MCF 10A (cell line): ENCODE results near the gene SLC11A2. TPM values are rescaled to one million over a fixed set of nuclear protein-coding genes. Genes with fewer than 3 reads are reported as not detected.
"Not testable (repeated sequence)": the region's sequence is repeated elsewhere in the genome, so short reads cannot be mapped to it uniquely, and the experiment has no call there.

ENCODE experiments used
- BruUV-seq: library from RNA; stranded (reverse); fragments of 400-500 nt; replicated peaks from 2 replicates; lab custom pipeline; 2021; lab: Mats Ljungman, UMichigan
- CTCF ChIA-PET: fragments of 300-600 bp; sonication (Branson Sonifier 250); formaldehyde crosslinking; extraction: SDS; loops from one replicate; lab custom pipeline; 2021; ENCODE audit warnings: antibody characterized with exemption, inconsistent platforms; lab: Yijun Ruan, JAX
- POLR2A ChIA-PET: fragments of 300-600, 350-650 bp; sonication (Branson Sonifier 250); formaldehyde crosslinking; extraction: SDS; loops from one replicate; lab custom pipeline; 2020; ENCODE audit warnings: antibody characterized with exemption, inconsistent platforms; lab: Yijun Ruan, JAX
- DNase-seq: peaks from one replicate; pipeline ENCODE4 v3.0.0-alpha.2; 2018; ENCODE audit not compliant: unreplicated experiment
- H3K27ac Mint-ChIP-seq: one replicate; pipeline ENCODE4 v1.8.0; 2022; ENCODE audit warnings: mild to moderate bottlenecking, low read depth, mixed read lengths; ENCODE audit not compliant: unreplicated experiment
- H3K27me3 Mint-ChIP-seq: one replicate; pipeline ENCODE4 v1.8.0; 2022; ENCODE audit warnings: mixed read lengths; ENCODE audit not compliant: insufficient read depth, unreplicated experiment
- H3K36me3 Mint-ChIP-seq: one replicate; pipeline ENCODE4 v1.8.0; 2022; ENCODE audit warnings: mild to moderate bottlenecking, moderate library complexity, mixed read lengths; ENCODE audit not compliant: insufficient read depth, unreplicated experiment
- H3K4me1 Mint-ChIP-seq: one replicate; pipeline ENCODE4 v1.8.0; 2022; ENCODE audit warnings: mixed read lengths; ENCODE audit not compliant: insufficient read depth, unreplicated experiment
- H3K4me3 Mint-ChIP-seq: one replicate; pipeline ENCODE4 v1.8.0; 2022; ENCODE audit warnings: mild to moderate bottlenecking, moderate library complexity, mixed read lengths; ENCODE audit not compliant: unreplicated experiment
- H3K9me3 Mint-ChIP-seq: one replicate; pipeline ENCODE4 v1.8.0; 2022; ENCODE audit warnings: mixed read lengths; ENCODE audit not compliant: unreplicated experiment
- intact Hi-C: fragments of 100-400 bp; cut with micrococcal nuclease; formaldehyde crosslinking; loops from 2 replicates; pipeline ENCODE4 v1.14.1; 2022
- total RNA-seq: library from RNA; stranded (reverse); gene quantifications from 2 replicates; pipeline ENCODE4 v1.2.3, GENCODE V29; 2022
- TF ChIP-seq, protein P1 (sequence below): fragments of 200-600 bp; IDR thresholded peaks from one replicate; pipeline ENCODE4 v1.8.0; 2022; ENCODE audit warnings: antibody characterized with exemption, mild to moderate bottlenecking; ENCODE audit not compliant: unreplicated experiment

SLC11A2 gene
- total RNA-seq, 1 experiment from 2014 or later, result 45.6 TPM

GRCh38 chr12:50960130-50960529 lies 66.1 kb downstream of the SLC11A2 start:
- DNase-seq, result no peak
- no peaks in the 10 kb centered on the region for H3K9me3 Mint-ChIP-seq
- intact Hi-C loops, result no loop called here
- H3K27ac Mint-ChIP-seq, result no peak overlapping the region
- H3K4me3 Mint-ChIP-seq, result no peak overlapping the region
- POLR2A ChIA-PET, result no interaction called here
- no peaks in the 10 kb centered on the region for H3K4me1 Mint-ChIP-seq
- no peaks in the 10 kb centered on the region for H3K36me3 Mint-ChIP-seq
- CTCF ChIA-PET, result interaction anchor here (0.6 to 0.9 kb wide), 2 partner anchors 27 to 202 kb away, joined by 3 to 5 read pairs; no protein-coding TSS in a partner anchor
- TF ChIP-seq, protein P1, sequence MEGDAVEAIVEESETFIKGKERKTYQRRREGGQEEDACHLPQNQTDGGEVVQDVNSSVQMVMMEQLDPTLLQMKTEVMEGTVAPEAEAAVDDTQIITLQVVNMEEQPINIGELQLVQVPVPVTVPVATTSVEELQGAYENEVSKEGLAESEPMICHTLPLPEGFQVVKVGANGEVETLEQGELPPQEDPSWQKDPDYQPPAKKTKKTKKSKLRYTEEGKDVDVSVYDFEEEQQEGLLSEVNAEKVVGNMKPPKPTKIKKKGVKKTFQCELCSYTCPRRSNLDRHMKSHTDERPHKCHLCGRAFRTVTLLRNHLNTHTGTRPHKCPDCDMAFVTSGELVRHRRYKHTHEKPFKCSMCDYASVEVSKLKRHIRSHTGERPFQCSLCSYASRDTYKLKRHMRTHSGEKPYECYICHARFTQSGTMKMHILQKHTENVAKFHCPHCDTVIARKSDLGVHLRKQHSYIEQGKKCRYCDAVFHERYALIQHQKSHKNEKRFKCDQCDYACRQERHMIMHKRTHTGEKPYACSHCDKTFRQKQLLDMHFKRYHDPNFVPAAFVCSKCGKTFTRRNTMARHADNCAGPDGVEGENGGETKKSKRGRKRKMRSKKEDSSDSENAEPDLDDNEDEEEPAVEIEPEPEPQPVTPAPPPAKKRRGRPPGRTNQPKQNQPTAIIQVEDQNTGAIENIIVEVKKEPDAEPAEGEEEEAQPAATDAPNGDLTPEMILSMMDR, result no peak
- BruUV-seq, result no TSS peak
- H3K27me3 Mint-ChIP-seq, result no peaks in the 10 kb centered on the region

DNA sequence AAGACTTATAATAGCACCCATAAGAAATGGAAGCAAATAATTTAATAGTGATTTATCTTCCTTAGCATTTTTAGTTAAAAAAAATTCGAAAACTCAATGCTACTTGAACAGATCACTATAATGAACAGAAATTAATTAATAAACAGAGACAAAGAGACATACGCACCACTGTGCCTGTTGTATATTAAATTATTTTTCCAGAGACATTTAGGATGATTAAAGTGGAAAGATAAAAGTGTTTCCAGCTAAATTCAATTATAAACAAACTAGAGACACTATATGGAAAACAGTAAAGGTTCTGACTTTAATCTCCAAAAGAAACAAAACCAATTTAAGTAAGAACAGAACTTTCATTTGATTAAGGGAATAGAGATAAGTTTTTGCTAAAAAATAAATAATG lies 70.5 kb downstream of the SLC11A2 start:
- ChIA-PET CTCF (no interaction called here), POLR2A (interaction anchor here (0.8 to 1.1 kb wide), 3 partner anchors 10 to 31 kb away, joined by 3 read pairs; a partner anchor contains a TSS)
- DNase-seq, result no peak
- H3K27me3 Mint-ChIP-seq, result no peaks in the 10 kb centered on the region
- no peak overlapping the region for H3K27ac Mint-ChIP-seq
- no peaks in the 10 kb centered on the region for H3K9me3 Mint-ChIP-seq
- H3K36me3 Mint-ChIP-seq, result no peaks in the 10 kb centered on the region
- no peak overlapping the region for H3K4me3 Mint-ChIP-seq
- TF ChIP-seq, protein P1, result no peak
- BruUV-seq, result no TSS peak
- H3K4me1 Mint-ChIP-seq, result no peaks in the 10 kb centered on the region
- intact Hi-C loops, result no loop called here

GRCh38 chr12:50955288-50955687 lies 70.9 kb downstream of the SLC11A2 start:
- no TSS peak for BruUV-seq
- no peak for DNase-seq
- H3K4me1 Mint-ChIP-seq, result no peaks in the 10 kb centered on the region
- no peaks in the 10 kb centered on the region for H3K27me3 Mint-ChIP-seq
- TF ChIP-seq, protein P1, result no peak
- intact Hi-C loops, result no loop called here
- ChIA-PET CTCF (no interaction called here), POLR2A (interaction anchor here (0.8 to 1.1 kb wide), 3 partner anchors 9 to 30 kb away, joined by 3 read pairs; a partner anchor contains a TSS)
- H3K27ac Mint-ChIP-seq, result no peak overlapping the region
- H3K9me3 Mint-ChIP-seq, result no peaks in the 10 kb centered on the region
- H3K36me3 Mint-ChIP-seq, result no peaks in the 10 kb centered on the region
- H3K4me3 Mint-ChIP-seq, result no peak overlapping the region

DNA sequence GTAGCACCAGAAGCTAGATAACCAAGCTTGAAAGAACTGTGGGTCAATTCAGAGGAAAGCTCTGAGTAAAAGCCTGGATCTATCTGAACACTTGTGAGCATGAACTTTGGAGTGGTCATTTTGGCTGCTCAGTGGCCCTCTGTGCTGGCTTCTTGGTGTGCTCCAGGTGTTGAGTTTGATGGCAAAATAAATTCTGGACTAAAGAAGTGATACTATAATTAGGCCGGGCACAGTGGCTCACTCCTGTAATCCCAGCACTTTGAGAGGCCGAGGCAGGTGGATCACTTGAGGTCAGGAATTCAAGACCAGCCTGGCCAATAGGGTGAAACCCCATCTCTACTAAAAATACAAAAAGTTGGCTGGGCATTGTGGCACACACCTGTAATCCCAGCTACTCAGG lies 71.4 kb downstream of the SLC11A2 start:
- H3K27me3 Mint-ChIP-seq, CTCF ChIA-PET, intact Hi-C loops, BruUV-seq, H3K4me3 Mint-ChIP-seq, H3K4me1 Mint-ChIP-seq, H3K27ac Mint-ChIP-seq, H3K36me3 Mint-ChIP-seq, H3K9me3 Mint-ChIP-seq, DNase-seq: not testable (repeated sequence)
- POLR2A ChIA-PET, result interaction anchor here (1.0 to 1.1 kb wide), 2 partner anchors 30 kb away, joined by 3 read pairs; a partner anchor contains a TSS
